GM18499 (cell line): Measurements from ENCODE around the gene MCUR1.
"Not testable (repeated sequence)": the region's sequence is repeated elsewhere in the genome, so short reads cannot be mapped to it uniquely, and the experiment has no call there.

Experiments
- ATAC-seq: cut with Tn5 transposase; IDR thresholded peaks from one replicate; pipeline ENCODE4 v1.9.1; 2021; ENCODE audit warnings: moderate number of reproducible peaks; ENCODE audit not compliant: insufficient read depth, unreplicated experiment

The MCUR1 gene

GRCh38 chr6:13814176-13814937 is at the start of gene MCUR1:
MCUR1 (minus strand) TSS chr6:13814557; CDS start chr6:13814429, 128 bp downstream.
- peak; percentile 69 for ATAC-seq

GRCh38 chr6:13863699-13864155 is 49.4 kb upstream of the MCUR1 start:
- ATAC-seq = no peak

- ATAC-seq = not testable (repeated sequence)
Measured at GRCh38 chr6:13860556-13861185, 46.3 kb upstream of the MCUR1 start.

GRCh38 chr6:13859871-13860555 is 45.7 kb upstream of the MCUR1 start:
- ATAC-seq = no peak

- no peak for ATAC-seq
Measured at GRCh38 chr6:13854716-13855250, 40.4 kb upstream of the MCUR1 start.

GRCh38 chr6:13853871-13854270 is 39.5 kb upstream of the MCUR1 start:
- no peak for ATAC-seq

GRCh38 chr6:13851803-13852202 is 37.4 kb upstream of the MCUR1 start:
- no peak for ATAC-seq

GRCh38 chr6:13851330-13851729 is 37.0 kb upstream of the MCUR1 start:
- ATAC-seq = no peak

GRCh38 chr6:13850690-13851089 is 36.3 kb upstream of the MCUR1 start:
- not testable (repeated sequence) for ATAC-seq

GRCh38 chr6:13848522-13849150 is 34.3 kb upstream of the MCUR1 start:
- no peak for ATAC-seq

GRCh38 chr6:13847326-13848050 is 33.1 kb upstream of the MCUR1 start:
- no peak for ATAC-seq

GRCh38 chr6:13846841-13847240 is 32.5 kb upstream of the MCUR1 start:
- ATAC-seq = no peak

- ATAC-seq = no peak
Measured at GRCh38 chr6:13841936-13842335, 27.6 kb upstream of the MCUR1 start.

- no peak for ATAC-seq
Measured at GRCh38 chr6:13838616-13839015, 24.3 kb upstream of the MCUR1 start.

- ATAC-seq = no peak
Measured at GRCh38 chr6:13836170-13836569, 21.8 kb upstream of the MCUR1 start.

GRCh38 chr6:13834790-13835189 is 20.4 kb upstream of the MCUR1 start:
- ATAC-seq = no peak

GRCh38 chr6:13834018-13834417 is 19.7 kb upstream of the MCUR1 start:
- ATAC-seq = not testable (repeated sequence)

GRCh38 chr6:13832778-13833177 is 18.4 kb upstream of the MCUR1 start:
- ATAC-seq = no peak

- ATAC-seq = no peak
Measured at GRCh38 chr6:13831615-13832014, 17.3 kb upstream of the MCUR1 start.

GRCh38 chr6:13830803-13831202 is 16.4 kb upstream of the MCUR1 start:
- no peak for ATAC-seq
